GM19467 (cell line): ENCODE results near the gene RCCD1.
"Not testable (repeated sequence)": the region's sequence is repeated elsewhere in the genome, so short reads cannot be mapped to it uniquely, and the experiment has no call there.

ENCODE experiments used
- ATAC-seq: cut with Tn5 transposase; IDR thresholded peaks from one replicate; pipeline ENCODE4 v1.9.1; 2021; ENCODE audit warnings: mild to moderate bottlenecking, moderate library complexity; ENCODE audit not compliant: unreplicated experiment

The RCCD1 gene

GRCh38 chr15:90917569-90917968, 37.1 kb upstream of the RCCD1 start:
- no peak for ATAC-seq

- no peak for ATAC-seq
These were observed 36.5 kb upstream of the RCCD1 start for GRCh38 chr15:90918034-90918788.

- no peak for ATAC-seq
These were observed 35.8 kb upstream of the RCCD1 start for GRCh38 chr15:90918835-90919234.

GRCh38 chr15:90921887-90922286, 32.8 kb upstream of the RCCD1 start:
- ATAC-seq: no peak

GRCh38 chr15:90922712-90923322, 31.9 kb upstream of the RCCD1 start:
- not testable (repeated sequence) for ATAC-seq

- ATAC-seq: peak; percentile 63
These were observed 30.3 kb upstream of the RCCD1 start for GRCh38 chr15:90924375-90924774.

- ATAC-seq: not testable (repeated sequence)
These were observed 27.9 kb upstream of the RCCD1 start for GRCh38 chr15:90926766-90927165.

GRCh38 chr15:90928106-90928505, 26.6 kb upstream of the RCCD1 start:
- ATAC-seq: not testable (repeated sequence)

GRCh38 chr15:90929246-90930019, 25.3 kb upstream of the RCCD1 start:
- ATAC-seq: no peak

- no peak for ATAC-seq
These were observed 23.7 kb upstream of the RCCD1 start for GRCh38 chr15:90930861-90931574.

- ATAC-seq: no peak
These were observed 23.2 kb upstream of the RCCD1 start for GRCh38 chr15:90931575-90931827.

GRCh38 chr15:90931828-90932659, 22.6 kb upstream of the RCCD1 start, which contains the start of gene HDDC3:
TSS of gene HDDC3 (minus strand) at chr15:90932549. CDS start at chr15:90932540, 9 bp downstream.
- ATAC-seq: peak; percentile 48

- no peak for ATAC-seq
These were observed 22.1 kb upstream of the RCCD1 start for GRCh38 chr15:90932660-90932991.

GRCh38 chr15:90933301-90933700, 21.4 kb upstream of the RCCD1 start:
- ATAC-seq: no peak

- ATAC-seq: peak; percentile 33
These were observed 20.3 kb upstream of the RCCD1 start for GRCh38 chr15:90934256-90934948.

- ATAC-seq: peak; percentile 58
These were observed 19.5 kb upstream of the RCCD1 start, which contains the start of gene UNC45A for GRCh38 chr15:90934949-90935751. TSS of gene UNC45A (plus strand) at chr15:90935285. CDS start at chr15:90935325, 40 bp downstream.

- ATAC-seq: no peak
These were observed 17.9 kb upstream of the RCCD1 start for GRCh38 chr15:90936823-90937222.

- no peak for ATAC-seq
These were observed 16.4 kb upstream of the RCCD1 start for GRCh38 chr15:90938261-90938660.

GRCh38 chr15:90939756-90940155, 14.9 kb upstream of the RCCD1 start:
- ATAC-seq: no peak
